Thymus (tissue), 11 donors: Measurements from ENCODE around the gene SPHK2. TPM values are rescaled to one million over a fixed set of nuclear protein-coding genes. Genes with fewer than 3 reads are reported as not detected.

Experiments
- DNase-seq, 9 donors: peaks; one replicate each; pipeline ENCODE4 v3.0.0-alpha.2; 2013; ENCODE audit warnings: low spot score in 9 of 9, low read depth in 6 of 9, missing footprints in 1 of 9
- H3K27ac ChIP-seq, 2 donors: one replicate each; pipeline ENCODE4 v1.5.1; 2013; ENCODE audit warnings: control low read depth in 1 of 2, low read depth in 1 of 2, low read length in 1 of 2, mild to moderate bottlenecking in 1 of 2, moderate library complexity in 1 of 2
- H3K27me3 ChIP-seq, 2 donors: one replicate each; pipeline ENCODE4 v1.5.1; 2013; ENCODE audit warnings: low read length in 1 of 2; ENCODE audit not compliant: control insufficient read depth in 2 of 2, insufficient read depth in 1 of 2
- H3K36me3 ChIP-seq, 2 donors: one replicate each; pipeline ENCODE4 v1.5.1; 2013; ENCODE audit warnings: low read length in 1 of 2, mild to moderate bottlenecking in 1 of 2, moderate library complexity in 1 of 2; ENCODE audit not compliant: control insufficient read depth in 2 of 2, insufficient read depth in 2 of 2
- H3K4me1 ChIP-seq, 2 donors: one replicate each; pipeline ENCODE4 v1.5.1; 2013; ENCODE audit warnings: low read length in 2 of 2; ENCODE audit not compliant: control insufficient read depth in 2 of 2, insufficient read depth in 2 of 2
- H3K4me3 ChIP-seq, 2 donors: one replicate each; pipeline ENCODE4 v1.5.1; 2013; ENCODE audit warnings: low read length in 2 of 2, control low read depth in 1 of 2, mild to moderate bottlenecking in 1 of 2
- H3K9me3 ChIP-seq, 2 donors: one replicate each; pipeline ENCODE4 v1.5.1; 2013; ENCODE audit warnings: low read length in 1 of 2, mild to moderate bottlenecking in 1 of 2; ENCODE audit not compliant: control insufficient read depth in 2 of 2, insufficient read depth in 1 of 2
- WGBS: extraction: QIAGEN DNeasy Blood & Tissue Kit; methylation state at CpG from one replicate; pipeline ENCODE4 v1.1.7; 2013; 5-methylcytosine and 5-hydroxymethylcytosine counted together
- polyA plus RNA-seq: library from polyadenylated mRNA; stranded (reverse); fragments of 200-250 nt; gene quantifications from one replicate; pipeline ENCODE4 v1.2.3, GENCODE V29; 2013
- total RNA-seq: library from RNA; stranded (reverse); fragments of 120-200 nt; gene quantifications from one replicate; pipeline ENCODE4 v1.2.4, GENCODE V29; 2013
- donor health status: healthy.

The SPHK2 gene
- total and polyA plus RNA-seq, 2 donors: 4.6 to 13.4 TPM

DNA sequence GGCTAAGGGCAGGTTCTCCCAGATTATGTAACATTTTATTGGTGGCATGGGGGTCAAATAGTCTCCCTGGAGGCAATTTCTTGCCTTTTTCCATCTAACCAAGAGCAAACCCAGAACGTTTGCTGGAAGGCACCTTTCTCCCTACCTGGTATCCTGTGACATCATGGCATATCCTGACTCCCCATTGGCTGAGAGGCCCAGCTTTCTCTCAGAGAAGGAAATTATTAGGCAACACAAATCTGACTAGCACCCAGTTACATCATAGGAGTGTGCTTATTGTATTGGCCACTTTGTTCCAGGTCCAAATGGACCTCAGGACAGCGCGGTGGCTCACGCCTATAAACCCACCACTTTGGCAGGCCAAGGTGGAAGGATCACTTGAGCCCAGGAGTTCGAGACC is 40.5 kb downstream of the SPHK2 start:
- 84% methylated on average over 5 of the region's 5 CpGs for WGBS
- Histone ChIP-seq H3K4me1 (peaks cover 11 to 13% of the 10 kb centered on the region in 2 donors), H3K9me3 (peaks cover 0 to 6% of the 10 kb centered on the region in 2 donors), H3K4me3 (no peak overlapping the region), H3K27ac (no peak overlapping the region), H3K36me3 (no peaks in the 10 kb centered on the region), H3K27me3 (peaks cover 0 to 6% of the 10 kb centered on the region in 2 donors)
- no peak for DNase-seq

DNA sequence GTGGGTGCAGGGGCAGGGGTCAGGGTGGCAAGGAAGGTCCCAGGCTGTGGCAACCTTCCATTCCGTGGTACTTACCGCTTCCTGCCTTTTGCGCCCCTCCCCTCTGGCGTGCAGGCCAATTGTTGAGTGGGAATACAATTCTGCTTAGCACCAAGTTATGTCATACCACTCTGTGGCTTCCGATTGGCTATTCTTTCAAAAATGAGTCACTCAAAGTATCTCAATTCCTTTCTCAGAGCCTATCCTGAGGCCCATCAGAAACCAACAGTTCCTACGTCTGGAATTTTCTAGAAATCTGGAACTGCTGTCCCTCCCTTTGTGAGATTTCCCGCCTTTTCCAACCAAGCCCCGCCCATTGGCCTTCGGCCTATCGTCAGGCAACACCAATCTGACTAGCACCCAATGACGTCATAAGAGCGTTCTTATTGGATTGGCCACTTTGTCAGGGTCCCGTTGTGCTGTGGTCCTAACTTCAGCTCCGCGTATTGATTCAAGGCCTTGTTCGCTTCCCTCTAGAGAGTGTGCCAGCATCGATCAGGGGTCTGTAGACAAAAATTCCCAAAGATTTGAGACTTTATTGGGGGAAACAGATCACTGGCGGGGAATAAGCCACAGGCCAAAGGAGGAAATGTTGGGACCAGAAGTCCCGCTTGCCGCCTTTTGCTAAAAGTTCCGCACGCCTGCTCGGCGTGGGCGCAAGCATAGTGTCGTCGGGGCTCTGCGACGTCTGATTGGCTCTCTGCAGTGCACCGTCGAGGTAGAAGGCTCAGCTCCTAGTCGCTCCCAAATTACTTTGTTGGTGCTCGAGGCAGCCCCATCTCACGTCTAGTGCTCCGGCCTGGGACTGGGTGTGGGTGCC is 41.8 kb downstream of the SPHK2 start:
- Histone ChIP-seq H3K27me3 (peaks cover 0 to 6% of the 10 kb centered on the region in 2 donors), H3K4me1 (peaks cover 9 to 11% of the 10 kb centered on the region in 2 donors), H3K9me3 (peaks cover 0 to 6% of the 10 kb centered on the region in 2 donors), H3K27ac (peak overlapping the region; percentile 42 to 71), H3K4me3 (peak overlapping the region in 1 of 2 donors; percentile 34), H3K36me3 (no peaks in the 10 kb centered on the region)
- WGBS: 60% methylated on average over 35 of the region's 35 CpGs
- DNase-seq: peak in 8 of 9 donors; percentile 76 to 92 (median 81)

DNA sequence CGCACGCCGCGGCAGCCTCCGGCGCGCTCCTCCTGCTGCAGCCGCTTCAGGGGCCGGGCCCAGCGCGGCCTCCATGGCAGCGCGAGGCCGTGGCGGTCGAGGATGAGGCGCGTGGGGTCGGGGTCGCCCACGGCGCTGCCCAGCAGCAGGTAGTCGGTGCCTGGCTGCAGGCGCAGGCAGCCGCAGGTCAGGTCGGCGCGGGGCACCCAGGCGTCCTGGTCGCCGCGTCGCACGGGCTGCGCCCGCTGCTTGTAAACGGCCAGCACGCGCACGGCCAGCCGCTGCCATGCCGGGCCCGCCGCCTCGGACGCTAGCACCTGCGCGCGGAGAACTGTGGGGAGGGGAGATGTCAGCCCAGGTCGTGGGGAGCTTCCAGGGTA is 42.4 kb downstream of the SPHK2 start:
- WGBS: 95% methylated on average over 50 of the region's 50 CpGs
- Histone ChIP-seq H3K27me3 (peaks cover 0 to 6% of the 10 kb centered on the region in 2 donors), H3K36me3 (no peaks in the 10 kb centered on the region), H3K4me1 (peaks cover 9 to 11% of the 10 kb centered on the region in 2 donors), H3K9me3 (peaks cover 0 to 6% of the 10 kb centered on the region in 2 donors), H3K4me3 (no peak overlapping the region), H3K27ac (no peak overlapping the region)
- DNase-seq: no peak

DNA sequence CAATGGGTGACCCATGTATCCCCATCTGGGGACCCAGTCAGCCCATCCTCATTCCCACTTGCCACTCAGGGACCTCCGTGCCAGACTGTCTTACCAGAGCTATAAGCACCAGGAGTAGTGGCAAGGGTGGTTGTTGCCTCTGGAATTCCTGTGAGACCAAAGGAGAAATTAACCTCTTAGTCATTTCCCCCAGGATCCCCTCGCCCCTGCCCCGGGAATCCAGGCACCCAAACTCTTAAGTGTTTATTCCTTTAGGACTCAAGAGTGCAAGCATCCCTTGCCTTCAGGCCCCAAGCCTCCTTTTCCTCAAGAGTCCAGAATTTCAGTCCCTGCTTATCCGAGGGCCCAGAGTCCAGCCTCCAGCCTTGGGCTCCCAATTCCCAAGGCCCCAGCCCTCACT is 44.4 kb downstream of the SPHK2 start:
- Histone ChIP-seq H3K4me1 (peaks cover 9 to 11% of the 10 kb centered on the region in 2 donors), H3K9me3 (peaks cover 0 to 6% of the 10 kb centered on the region in 2 donors), H3K36me3 (no peaks in the 10 kb centered on the region), H3K27me3 (no peaks in the 10 kb centered on the region), H3K27ac (no peak overlapping the region), H3K4me3 (no peak overlapping the region)
- WGBS: 98% methylated on average over 4 of the region's 4 CpGs
- no peak for DNase-seq

DNA sequence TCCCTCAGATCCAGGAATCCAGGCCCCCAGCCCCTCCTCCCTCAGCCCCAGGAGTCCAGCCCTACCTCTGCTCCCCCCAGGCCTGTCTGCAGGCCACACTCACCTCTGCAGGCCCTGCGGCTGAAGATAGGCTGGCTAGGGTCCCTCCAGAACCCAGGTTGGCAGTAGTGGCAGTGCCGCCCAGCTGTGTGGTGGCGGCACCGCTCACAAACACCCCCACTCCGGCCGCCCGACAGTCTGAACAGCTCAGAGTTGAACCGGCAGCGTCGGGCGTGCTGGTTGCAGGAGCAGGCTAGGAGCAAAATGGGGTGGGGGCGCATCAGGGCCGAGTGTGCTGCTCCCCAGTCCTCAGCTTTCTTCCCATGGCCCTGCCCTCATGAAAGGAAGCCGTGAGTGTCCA is 45.2 kb downstream of the SPHK2 start:
- WGBS: 99% methylated on average over 14 of the region's 14 CpGs
- Histone ChIP-seq H3K4me3 (no peak overlapping the region), H3K4me1 (peaks cover 9 to 11% of the 10 kb centered on the region in 2 donors), H3K27me3 (no peaks in the 10 kb centered on the region), H3K36me3 (no peaks in the 10 kb centered on the region), H3K27ac (no peak overlapping the region), H3K9me3 (peaks cover 0 to 6% of the 10 kb centered on the region in 2 donors)
- DNase-seq: no peak

DNA sequence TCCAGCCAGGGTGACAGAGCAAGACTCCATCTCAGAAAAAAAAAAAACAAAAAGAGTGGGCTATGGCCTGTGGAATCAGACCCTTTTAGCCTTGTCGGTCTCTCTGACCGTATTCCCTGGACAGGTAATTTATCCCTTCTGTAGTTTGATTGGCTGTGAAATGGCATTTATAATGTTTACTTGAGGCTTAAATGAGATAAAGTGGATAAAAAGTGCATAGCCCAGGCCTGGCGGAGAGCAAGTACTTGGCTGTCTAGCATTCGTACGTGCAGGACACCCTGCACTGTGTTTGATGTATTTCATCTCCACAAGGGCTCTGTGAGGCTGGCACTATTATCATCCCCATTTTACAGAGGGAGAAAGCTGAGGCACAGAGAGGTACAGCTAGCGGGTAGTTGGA is 46.5 kb downstream of the SPHK2 start:
- no peaks in the 10 kb centered on the region for H3K36me3 ChIP-seq
- no peak overlapping the region for H3K27ac ChIP-seq
- no peak for DNase-seq
- no peak overlapping the region for H3K4me3 ChIP-seq
- H3K4me1 ChIP-seq: peaks cover 6 to 9% of the 10 kb centered on the region in 2 donors
- no peaks in the 10 kb centered on the region for H3K27me3 ChIP-seq
- H3K9me3 ChIP-seq: peaks cover 0 to 6% of the 10 kb centered on the region in 2 donors
- 97% methylated on average over 6 of the region's 6 CpGs for WGBS

DNA sequence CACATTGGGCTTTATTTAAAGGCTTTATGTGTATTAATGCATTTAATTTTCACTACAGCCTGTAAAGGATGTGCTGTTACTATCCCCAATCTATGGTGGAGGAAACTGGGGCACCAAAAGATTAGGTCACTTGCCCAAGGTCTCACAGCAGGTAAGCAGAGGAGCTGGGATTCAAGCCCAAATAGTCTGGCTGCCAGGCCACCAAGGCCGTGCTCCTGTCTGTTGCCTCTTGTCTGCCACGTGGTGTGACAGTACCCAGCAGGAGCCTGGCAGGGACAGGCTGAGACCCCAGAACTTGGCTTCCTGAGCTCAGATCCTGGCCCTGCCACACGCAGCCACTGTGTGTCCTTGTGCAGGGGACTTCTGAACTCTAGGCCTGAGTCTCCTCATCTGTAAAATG is 49.0 kb downstream of the SPHK2 start:
- 98% methylated on average over 3 of the region's 3 CpGs for WGBS
- H3K27me3 ChIP-seq: peaks cover 0 to 17% of the 10 kb centered on the region in 2 donors
- no peaks in the 10 kb centered on the region for H3K36me3 ChIP-seq
- no peak for DNase-seq
- no peak overlapping the region for H3K27ac ChIP-seq
- H3K4me3 ChIP-seq: no peak overlapping the region
- H3K9me3 ChIP-seq: no peaks in the 10 kb centered on the region
- no peaks in the 10 kb centered on the region for H3K4me1 ChIP-seq

DNA sequence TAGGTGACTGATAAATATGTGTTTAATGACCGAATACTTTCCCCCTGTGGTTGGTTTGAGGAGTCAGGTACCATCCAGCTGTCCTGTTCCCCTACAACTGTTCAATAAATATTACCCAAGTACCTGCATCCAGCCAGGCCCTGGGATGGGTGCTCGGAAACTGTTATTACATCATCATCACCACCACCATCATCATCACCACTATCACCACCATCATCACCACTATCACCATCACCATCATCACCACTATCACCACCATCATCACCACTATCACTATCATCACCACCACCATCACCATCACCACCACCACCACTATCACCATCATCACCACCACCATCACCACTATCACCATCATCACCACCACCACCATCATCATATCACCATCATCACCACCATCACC is 49.5 kb downstream of the SPHK2 start:
- no peak for DNase-seq

DNA sequence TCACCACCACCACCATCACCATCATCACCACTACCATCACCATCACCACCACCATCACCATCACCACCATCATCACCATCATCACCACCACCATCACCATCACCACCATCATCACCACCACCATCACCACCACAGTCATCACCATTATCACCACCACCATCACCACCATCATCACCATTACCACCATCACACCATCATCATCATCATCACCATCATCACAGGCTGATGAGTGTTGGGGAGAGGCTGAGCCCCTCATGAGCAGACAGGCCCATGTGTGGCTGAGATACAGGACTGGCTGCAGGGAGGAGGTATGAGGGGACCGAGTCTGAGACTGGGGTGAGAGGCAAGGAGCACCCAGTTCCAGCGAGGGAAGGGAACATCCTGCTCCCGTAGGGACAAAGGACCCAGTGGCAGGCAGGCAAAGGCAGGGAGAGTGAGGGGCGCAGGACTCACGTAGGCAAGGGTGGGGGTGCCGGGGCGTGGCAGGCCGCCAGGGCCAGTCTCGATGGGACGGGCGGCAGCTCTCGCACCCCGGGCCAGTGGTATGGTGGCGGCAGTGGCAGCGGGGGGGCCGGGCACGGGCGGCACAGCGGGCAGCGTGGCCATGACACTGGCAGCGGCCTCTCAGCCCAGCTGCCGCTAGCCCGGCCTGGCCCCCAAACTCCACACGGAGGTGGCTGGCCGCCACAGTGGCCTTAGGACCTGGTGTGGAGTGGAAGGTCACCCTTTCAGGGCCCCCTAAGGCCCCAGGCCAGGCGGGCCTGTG is 50.8 kb downstream of the SPHK2 start:
- no peak for DNase-seq
- H3K36me3 ChIP-seq: no peaks in the 10 kb centered on the region
- H3K4me3 ChIP-seq: no peak overlapping the region
- 98% methylated on average over 26 of the region's 26 CpGs for WGBS
- no peaks in the 10 kb centered on the region for H3K9me3 ChIP-seq
- H3K27me3 ChIP-seq: peaks cover 0 to 31% of the 10 kb centered on the region in 2 donors
- H3K4me1 ChIP-seq: peaks cover under 1 to 1% of the 10 kb centered on the region in 2 donors
- no peak overlapping the region for H3K27ac ChIP-seq

More for the DNA sequence above, 49.5 kb downstream of the SPHK2 start:
- no peak overlapping the region for H3K4me3 ChIP-seq
- peaks cover 0 to 21% of the 10 kb centered on the region in 2 donors for H3K27me3 ChIP-seq
- H3K27ac ChIP-seq: no peak overlapping the region
- WGBS: 100% methylated on average over 2 of the region's 2 CpGs
- no peaks in the 10 kb centered on the region for H3K4me1 ChIP-seq
- no peaks in the 10 kb centered on the region for H3K9me3 ChIP-seq
- H3K36me3 ChIP-seq: no peaks in the 10 kb centered on the region
